Prostate gland (tissue), 2 donors: ENCODE measurements around the gene CTRB2. TPM values are rescaled to one million over a fixed set of nuclear protein-coding genes. Genes with fewer than 3 reads are reported as not detected.

ENCODE experiments used
- DNase-seq: peaks from one replicate; pipeline ENCODE4 v3.0.0-alpha.2; 2019; ENCODE audit warnings: low spot score
- H3K27ac ChIP-seq, 2 donors: fragments of 200-600 bp; sonication (generic); 2 replicates each; pipeline ENCODE4 v1.5.1; 2017 to 2019
- H3K27me3 ChIP-seq: fragments of 200-600 bp; sonication (generic); replicated peaks from 2 replicates; pipeline ENCODE4 v1.5.1; 2019; ENCODE audit not compliant: insufficient read depth
- H3K36me3 ChIP-seq, 2 donors: fragments of 200-600 bp; sonication (generic); 1 replicate in 1 of 2; 2 replicates in 1 of 2; pipeline versions ENCODE4 v1.5.1 to v1.8.1; 2017 to 2019
- H3K4me1 ChIP-seq: fragments of 200-600 bp; sonication (generic); replicated peaks from 2 replicates; pipeline ENCODE4 v1.5.1; 2019
- H3K4me3 ChIP-seq, 2 donors: fragments of 200-600 bp; sonication (generic); 2 replicates each; pipeline ENCODE4 v1.5.1; 2017 to 2019
- H3K9me3 ChIP-seq: fragments of 200-600 bp; sonication (generic); 2 replicates; pipeline ENCODE4 v1.5.1; 2017
- CTCF ChIP-seq, 4 experiments: fragments of 200-600 bp in 2 of 4; fragments of 450-650 bp in 2 of 4; sonication (generic) in 2 of 4; IDR thresholded peaks; 1 replicate in 3 of 4; 2 replicates in 1 of 4; pipeline ENCODE4 v1.5.1; 2016 to 2019; ENCODE audit warnings: antibody characterized with exemption in 4 of 4, mild to moderate bottlenecking in 2 of 4, moderate library complexity in 2 of 4
- POLR2A ChIP-seq: fragments of 450-650 bp; IDR thresholded peaks from one replicate; pipeline ENCODE4 v1.6.1; 2016; ENCODE audit warnings: antibody characterized with exemption, mild to moderate bottlenecking
- POLR2AphosphoS5 ChIP-seq: sonication (generic); formaldehyde crosslinking; IDR thresholded peaks from one replicate; pipeline ENCODE4 v1.6.1; 2017; ENCODE audit warnings: antibody characterized with exemption
- WGBS: methylation state at CpG from one replicate; pipeline ENCODE4 v1.1.5; 2018; 5-methylcytosine and 5-hydroxymethylcytosine counted together
- intact Hi-C: fragments of 100-400 bp; cut with DNase I; formaldehyde crosslinking; loops from one replicate; pipeline ENCODE4 v1.14.2; 2022
- total RNA-seq, 2 donors: library from RNA; depleted of rRNA; stranded (reverse); fragments of >200 nt; gene quantifications; one replicate each; pipeline ENCODE4 v1.1.0, GENCODE V29; 2016

The CTRB2 gene
- total RNA-seq, 2 donors from 2014 or later = not detected

GRCh38 chr16:75227361-75228142, 20.6 kb upstream of the CTRB2 start:
- H3K27ac ChIP-seq = no peak overlapping the region
- TF ChIP-seq POLR2AphosphoS5 = no peak
- TF ChIP-seq CTCF (IDR thresholded peaks at IDR 0.05) = no peak
- no peak for TF ChIP-seq POLR2A
- H3K36me3 ChIP-seq = peaks cover 3 to 11% of the 10 kb centered on the region in 2 donors
- no peaks in the 10 kb centered on the region for H3K27me3 ChIP-seq
- H3K4me3 ChIP-seq = no peak overlapping the region
- 82% methylated on average over 16 of the region's 18 CpGs for WGBS
- DNase-seq = no peak
- intact Hi-C loops = no loop called here
- no peaks in the 10 kb centered on the region for H3K4me1 ChIP-seq
- H3K9me3 ChIP-seq = no peaks in the 10 kb centered on the region

- WGBS = 66% methylated on average over 22 of the region's 22 CpGs
- Histone ChIP-seq H3K9me3 (no peaks in the 10 kb centered on the region), H3K27me3 (no peaks in the 10 kb centered on the region), H3K27ac (no peak overlapping the region), H3K4me3 (no peak overlapping the region), H3K36me3 (peaks cover 3 to 11% of the 10 kb centered on the region in 2 donors), H3K4me1 (no peaks in the 10 kb centered on the region)
- TF ChIP-seq POLR2A (no peak), CTCF (IDR thresholded peaks at IDR 0.05) (no peak), POLR2AphosphoS5 (no peak)
- DNase-seq = no peak
- intact Hi-C loops = no loop called here
Measured at GRCh38 chr16:75226550-75227360, 19.8 kb upstream of the CTRB2 start.

- H3K4me1 ChIP-seq = no peaks in the 10 kb centered on the region
- TF ChIP-seq CTCF (IDR thresholded peaks at IDR 0.05) (no peak), POLR2A (no peak), POLR2AphosphoS5 (no peak)
- no peak overlapping the region for H3K4me3 ChIP-seq
- intact Hi-C loops = loop anchor here (2.0 kb wide), 1 partner anchor 19 kb away; the partner anchor contains the start of gene CTRB2
- WGBS = 71% methylated on average over 26 of the region's 26 CpGs
- no peak for DNase-seq
- H3K36me3 ChIP-seq = peaks cover 3 to 11% of the 10 kb centered on the region in 2 donors
- no peaks in the 10 kb centered on the region for H3K9me3 ChIP-seq
- no peak overlapping the region for H3K27ac ChIP-seq
- no peaks in the 10 kb centered on the region for H3K27me3 ChIP-seq
Measured at GRCh38 chr16:75225678-75226515, 18.9 kb upstream of the CTRB2 start.

GRCh38 chr16:75225092-75225491, 18.1 kb upstream of the CTRB2 start:
- TF ChIP-seq CTCF (IDR thresholded peaks at IDR 0.05) (no peak), POLR2AphosphoS5 (no peak), POLR2A (no peak)
- 59% methylated on average over 12 of the region's 12 CpGs for WGBS
- H3K27ac ChIP-seq = no peak overlapping the region
- H3K27me3 ChIP-seq = no peaks in the 10 kb centered on the region
- no peaks in the 10 kb centered on the region for H3K9me3 ChIP-seq
- peaks cover 3 to 11% of the 10 kb centered on the region in 2 donors for H3K36me3 ChIP-seq
- no peak overlapping the region for H3K4me3 ChIP-seq
- intact Hi-C loops = loop anchor here (2.0 kb wide), 1 partner anchor 18 kb away; the partner anchor contains the start of gene CTRB2
- DNase-seq = no peak
- H3K4me1 ChIP-seq = no peaks in the 10 kb centered on the region
